AML-193 (cell line): ENCODE measurements around the gene RGMB.

Experiments used
- DNase-seq, 2 experiments: peaks; one replicate each; lab custom pipeline; 2025; lab: John Stamatoyannopoulos, UW

The RGMB gene

DNA sequence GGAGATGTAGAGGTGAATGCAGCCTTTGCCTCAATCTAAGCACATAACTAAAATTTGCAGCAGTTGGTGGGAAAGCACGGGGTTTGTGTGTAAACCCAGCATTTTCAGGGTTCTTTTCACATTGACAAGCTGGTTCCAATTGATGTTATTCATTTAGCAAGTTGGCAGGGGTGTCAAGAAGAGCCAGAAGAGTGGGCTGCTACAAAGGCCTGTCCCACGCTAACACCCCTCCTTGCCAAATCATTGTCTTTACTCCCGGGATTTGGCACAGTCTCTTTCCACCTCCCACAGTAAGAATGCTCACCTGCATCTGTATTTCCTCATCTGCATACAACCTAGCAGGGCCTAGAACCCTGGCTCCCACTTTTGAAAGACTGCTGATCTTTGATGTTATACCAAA is 11.8 kb downstream of the RGMB start:
- no peak for DNase-seq

GRCh38 chr5:98786191-98786853 is 12.9 kb downstream of the RGMB start:
- no peak for DNase-seq

- DNase-seq, result no peak
Observed at GRCh38 chr5:98787131-98787719, 13.8 kb downstream of the RGMB start.

- DNase-seq, result no peak
Observed at GRCh38 chr5:98789029-98789428, 15.6 kb downstream of the RGMB start.

GRCh38 chr5:98791001-98791519 is 17.6 kb downstream of the RGMB start:
- DNase-seq, result no peak

GRCh38 chr5:98791898-98792580 is 18.6 kb downstream of the RGMB start:
- DNase-seq, result no peak

DNA sequence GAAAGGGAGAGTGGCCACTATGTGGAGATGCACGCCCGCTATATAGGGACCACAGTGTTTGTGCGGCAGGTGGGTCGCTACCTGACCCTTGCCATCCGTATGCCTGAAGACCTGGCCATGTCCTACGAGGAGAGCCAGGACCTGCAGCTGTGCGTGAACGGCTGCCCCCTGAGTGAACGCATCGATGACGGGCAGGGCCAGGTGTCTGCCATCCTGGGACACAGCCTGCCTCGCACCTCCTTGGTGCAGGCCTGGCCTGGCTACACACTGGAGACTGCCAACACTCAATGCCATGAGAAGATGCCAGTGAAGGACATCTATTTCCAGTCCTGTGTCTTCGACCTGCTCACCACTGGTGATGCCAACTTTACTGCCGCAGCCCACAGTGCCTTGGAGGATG is 19.8 kb downstream of the RGMB start:
- DNase-seq, result no peak

- DNase-seq, result no peak
Observed at GRCh38 chr5:98794001-98794400, 20.5 kb downstream of the RGMB start.

GRCh38 chr5:98794414-98795080 is 21.1 kb downstream of the RGMB start:
- no peak for DNase-seq

GRCh38 chr5:98795243-98795642 is 21.8 kb downstream of the RGMB start:
- DNase-seq, result no peak

- DNase-seq, result peak; percentile 19 to 38
Observed at GRCh38 chr5:98796197-98796972, 22.9 kb downstream of the RGMB start.

GRCh38 chr5:98798371-98798770 is 24.9 kb downstream of the RGMB start:
- DNase-seq, result no peak

- no peak for DNase-seq
Observed at GRCh38 chr5:98798847-98799246, 25.4 kb downstream of the RGMB start.

DNA sequence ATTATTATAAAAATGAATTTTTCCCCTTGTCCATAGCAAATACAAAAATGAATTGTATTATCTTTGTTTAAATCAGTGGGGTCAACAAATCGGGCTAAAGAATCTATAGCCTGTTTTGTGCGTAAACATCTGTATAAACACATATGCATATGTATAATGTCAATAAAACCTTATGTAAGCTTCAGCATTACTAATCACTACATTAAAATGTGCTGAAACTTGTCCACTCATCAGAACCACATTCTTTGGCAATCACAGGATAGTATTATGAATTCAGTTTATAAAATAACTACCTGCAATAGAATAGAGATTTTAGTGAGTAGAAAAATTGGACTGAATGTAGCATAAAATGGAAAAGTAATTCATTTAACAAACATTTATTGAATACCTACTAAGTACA is 30.6 kb downstream of the RGMB start:
- no peak for DNase-seq

DNA sequence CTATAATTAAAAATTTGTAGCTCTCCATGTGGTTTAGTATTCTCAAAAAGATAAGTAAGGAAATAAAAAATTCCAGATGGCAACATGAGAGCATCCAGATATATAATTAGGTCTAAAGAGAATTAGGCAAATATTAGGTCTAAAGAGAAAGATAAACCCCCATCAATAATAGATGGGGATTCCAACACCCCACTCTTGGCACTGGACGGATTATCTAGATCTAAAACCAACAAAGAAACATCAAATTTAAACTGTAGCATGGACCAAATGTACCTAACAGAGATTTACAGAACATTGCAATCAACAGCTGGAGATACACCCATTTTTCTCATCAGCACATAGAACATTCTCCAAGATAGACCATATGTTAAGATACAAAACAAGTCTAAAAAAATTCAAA is 31.6 kb downstream of the RGMB start:
- no peak for DNase-seq

DNA sequence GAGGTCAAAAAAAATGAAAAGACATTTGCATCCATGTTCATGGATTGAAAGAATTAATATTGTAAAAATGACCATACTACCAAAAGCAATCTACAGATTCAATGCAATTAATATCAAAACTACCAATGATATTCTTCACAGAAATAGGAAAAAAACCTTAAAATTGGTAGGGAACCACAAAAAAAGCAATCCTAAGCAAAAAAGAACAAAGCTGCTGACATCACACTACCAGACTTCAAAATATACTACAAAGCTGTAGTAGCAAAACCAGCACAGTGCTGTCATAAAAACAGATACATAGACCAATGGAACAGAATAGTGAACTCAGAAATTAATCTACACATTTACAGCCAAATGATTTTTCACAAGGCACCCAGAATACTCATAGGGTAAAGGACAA is 34.3 kb downstream of the RGMB start:
- no peak for DNase-seq

GRCh38 chr5:98810206-98810605 is 36.7 kb downstream of the RGMB start:
- DNase-seq, result no peak

DNA sequence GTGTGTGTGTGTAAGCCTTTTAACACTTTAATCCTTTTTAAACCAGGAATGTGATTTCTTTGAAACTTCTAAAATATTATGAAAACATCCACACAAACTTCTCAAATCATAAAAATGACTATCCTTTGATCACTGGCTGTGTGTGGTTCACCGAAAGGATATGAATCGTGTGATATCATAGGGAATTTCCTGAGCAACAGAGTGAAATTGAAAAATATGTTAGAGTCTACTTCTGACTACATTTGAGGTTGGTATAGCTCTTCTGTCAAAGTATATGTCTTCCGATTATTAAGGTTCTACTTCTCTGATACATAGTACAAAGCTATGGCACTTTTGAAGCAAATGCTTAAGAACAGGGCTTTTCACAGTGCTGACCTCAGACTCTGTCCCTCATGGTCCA is 40.3 kb downstream of the RGMB start:
- no peak for DNase-seq

GRCh38 chr5:98816582-98817222 is 43.2 kb downstream of the RGMB start:
- DNase-seq, result no peak

GRCh38 chr5:98825582-98826375 is 52.3 kb downstream of the RGMB start:
- no peak for DNase-seq

- DNase-seq, result no peak
Observed at GRCh38 chr5:98827161-98827560, 53.7 kb downstream of the RGMB start.
